ENCODE data around the gene KRT16.
"Not testable (repeated sequence)": the region's sequence is repeated elsewhere in the genome, so short reads cannot be mapped to it uniquely, and the experiment has no call there.

The KRT16 gene

DNA sequence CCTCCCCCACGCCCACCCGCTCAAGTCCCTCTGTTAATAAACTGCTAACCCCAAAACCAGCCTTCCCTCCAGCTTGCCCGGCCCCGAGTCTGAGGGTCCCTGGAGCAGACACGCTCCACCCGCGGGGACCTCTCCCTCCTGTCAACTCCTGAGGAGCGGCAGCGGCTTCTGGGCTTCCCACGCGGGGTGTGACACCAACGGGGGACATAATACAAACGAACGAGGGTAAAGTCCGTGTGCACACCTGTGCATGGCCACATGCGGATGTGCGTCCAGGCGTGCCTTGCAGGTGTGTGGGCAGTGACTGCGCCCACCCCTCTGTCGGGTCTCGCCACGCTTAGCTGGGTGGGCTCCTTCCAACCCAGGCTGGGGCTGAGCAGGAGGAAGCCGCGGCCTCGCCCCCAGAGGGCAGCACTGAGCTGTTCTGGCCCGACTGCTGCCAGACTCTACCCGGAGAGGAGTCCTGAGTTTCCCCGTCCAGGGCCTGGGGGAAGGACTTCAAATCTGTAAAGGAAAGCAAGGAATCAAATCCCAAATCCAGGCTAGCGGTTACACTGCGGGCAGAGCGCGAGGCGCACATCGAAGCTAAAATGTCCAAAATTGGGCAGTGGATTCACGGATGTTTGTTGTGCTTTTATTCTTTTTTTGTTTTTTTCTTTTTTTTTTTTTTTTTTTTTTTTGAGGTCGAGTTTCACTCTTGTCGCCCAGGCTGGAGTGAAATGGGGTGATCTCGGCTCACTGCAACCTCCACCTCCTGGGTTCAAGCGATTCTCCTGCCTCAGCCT, 36.0 kb upstream of the KRT16 start:
- peak; percentile 87 for DNase-seq
- in situ Hi-C loops (cut with HindIII; ENCODE audit: low pct_ligation_motif_present, low pct_unique_long_range_greater_than_20kb, low sequenced_read_pairs): no loop called here

DNA sequence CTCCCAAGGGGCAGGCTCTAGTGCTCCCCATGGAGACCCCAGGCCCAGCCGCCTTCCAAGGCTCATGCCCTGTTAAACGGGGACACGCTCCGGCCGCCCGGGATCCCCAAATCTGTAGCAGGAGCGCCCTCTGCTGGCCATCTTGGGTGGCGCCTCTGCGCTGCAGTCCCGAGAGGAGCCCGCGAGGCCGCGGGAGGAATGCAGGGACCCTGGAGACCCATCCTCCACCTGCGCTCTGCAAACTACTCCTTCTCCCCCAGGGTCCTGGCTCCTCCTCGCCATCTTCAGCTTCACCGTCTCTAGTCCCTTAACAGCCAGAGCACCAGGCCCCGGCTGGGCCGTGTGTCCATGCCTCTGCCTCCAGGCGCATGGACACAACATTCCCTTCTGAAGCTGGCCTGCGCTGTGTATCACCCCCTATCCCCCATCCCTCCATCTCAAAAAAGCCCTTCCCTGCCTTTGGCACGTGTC, 35.4 kb upstream of the KRT16 start:
- peak; percentile 79 for DNase-seq
- in situ Hi-C loops (cut with HindIII; ENCODE audit: low pct_ligation_motif_present, low pct_unique_long_range_greater_than_20kb, low sequenced_read_pairs): no loop called here

DNA sequence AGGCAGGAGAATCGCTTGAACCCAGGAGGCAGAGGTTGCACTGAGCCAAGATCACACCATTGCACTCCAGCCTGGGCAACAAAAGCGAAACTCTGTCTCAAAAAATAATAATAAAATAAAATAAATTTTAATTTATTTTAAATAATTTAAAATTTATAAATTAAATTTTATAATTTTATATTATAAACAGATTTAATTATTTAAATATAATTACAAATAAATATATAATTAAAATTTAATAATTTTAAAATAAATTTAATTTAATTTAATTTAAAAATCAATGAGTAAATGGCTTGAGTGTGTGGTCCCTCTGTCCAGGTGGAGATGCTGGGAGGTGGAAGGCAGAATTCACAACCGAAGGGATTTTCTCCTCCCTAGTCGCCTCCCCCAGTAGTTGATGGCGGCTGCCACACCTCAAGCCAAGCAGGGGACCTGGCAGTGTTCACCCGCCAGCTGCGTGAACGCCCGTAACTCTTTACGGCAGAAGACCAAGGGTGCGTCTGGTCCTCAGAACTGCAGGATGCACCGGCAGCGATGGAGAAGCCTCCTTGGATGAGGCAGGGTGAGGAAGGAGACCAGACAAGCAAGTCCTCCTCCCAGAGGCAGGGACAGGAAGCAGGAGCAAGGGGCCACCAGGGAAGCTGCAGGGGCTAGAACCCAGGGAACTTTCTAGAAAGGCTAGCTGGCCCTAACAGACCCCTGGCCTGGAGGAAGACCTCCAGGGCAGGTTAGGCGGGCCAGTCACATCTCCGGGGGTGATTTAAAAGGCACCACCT, 34.7 kb upstream of the KRT16 start:
- in situ Hi-C loops (cut with HindIII; ENCODE audit: low pct_ligation_motif_present, low pct_unique_long_range_greater_than_20kb, low sequenced_read_pairs): no loop called here

DNA sequence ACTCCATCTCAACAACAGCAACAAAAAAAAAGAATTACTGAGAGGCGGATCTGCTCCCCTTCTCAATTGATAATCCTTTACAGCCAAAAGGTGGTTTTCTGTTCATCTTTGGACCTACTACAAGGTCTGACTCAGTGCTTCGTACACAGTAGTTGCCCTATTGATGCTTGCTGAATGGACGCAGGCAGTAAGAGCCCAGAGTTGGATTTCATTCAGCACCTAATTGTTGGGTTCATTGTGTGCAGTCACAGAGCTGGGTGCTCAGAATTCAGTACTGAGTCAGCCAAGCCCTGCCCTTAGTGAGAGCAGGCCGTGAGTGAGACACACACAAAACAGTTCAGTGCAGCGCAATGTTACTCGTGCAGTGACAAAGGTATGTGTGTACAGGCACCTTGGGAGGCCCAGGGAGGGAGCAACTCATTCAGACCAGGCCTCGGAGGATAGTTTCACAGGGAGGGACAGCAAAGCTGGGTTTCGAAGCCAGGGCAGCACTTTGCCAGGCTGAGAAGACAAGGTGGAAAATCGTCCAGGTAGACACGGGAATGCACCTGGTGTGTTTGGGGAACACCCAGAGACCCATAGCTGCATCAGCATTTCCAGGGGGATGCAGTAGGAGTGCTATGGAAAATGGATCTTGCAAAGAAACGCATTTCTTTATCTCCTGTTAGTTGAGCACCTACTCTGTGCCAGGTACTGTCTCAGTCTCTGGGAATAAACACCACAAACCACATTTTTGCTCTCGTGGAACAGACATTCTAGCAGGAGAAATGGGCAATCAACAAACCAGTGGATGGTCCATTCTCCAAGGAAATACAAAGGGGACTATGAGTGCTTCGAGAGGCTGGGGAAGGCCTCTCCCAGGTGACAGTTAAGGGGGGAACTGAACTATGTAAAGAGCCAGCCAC, 29.9 kb upstream of the KRT16 start:
- in situ Hi-C loops (cut with HindIII; ENCODE audit: low pct_ligation_motif_present, low pct_unique_long_range_greater_than_20kb, low sequenced_read_pairs): no loop called here
- DNase-seq: no peak

More for the DNA sequence above, 34.7 kb upstream of the KRT16 start:
- no peak for DNase-seq

DNA sequence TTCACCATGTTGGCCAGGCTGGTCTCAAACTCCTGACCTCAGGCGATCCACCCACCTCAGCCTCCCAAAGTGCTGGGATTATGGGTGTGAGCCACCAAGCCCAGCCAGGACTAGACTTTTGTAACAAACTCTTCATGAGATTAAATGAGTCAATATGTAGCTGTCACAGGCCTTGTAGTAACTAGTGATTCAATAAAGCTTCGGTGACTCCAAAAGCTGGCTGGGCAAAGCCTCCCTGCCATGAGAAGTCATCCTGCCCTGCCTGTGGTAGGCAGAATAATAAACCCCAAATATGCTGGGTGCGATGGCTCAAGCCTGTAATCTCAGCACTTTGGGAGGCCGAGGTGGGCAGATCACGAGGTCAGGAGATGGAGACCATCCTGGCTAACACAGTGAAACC, 28.0 kb upstream of the KRT16 start:
- DNase-seq; in situ Hi-C loops (cut with HindIII; ENCODE audit: low pct_ligation_motif_present, low pct_unique_long_range_greater_than_20kb, low sequenced_read_pairs): not testable (repeated sequence)

DNA sequence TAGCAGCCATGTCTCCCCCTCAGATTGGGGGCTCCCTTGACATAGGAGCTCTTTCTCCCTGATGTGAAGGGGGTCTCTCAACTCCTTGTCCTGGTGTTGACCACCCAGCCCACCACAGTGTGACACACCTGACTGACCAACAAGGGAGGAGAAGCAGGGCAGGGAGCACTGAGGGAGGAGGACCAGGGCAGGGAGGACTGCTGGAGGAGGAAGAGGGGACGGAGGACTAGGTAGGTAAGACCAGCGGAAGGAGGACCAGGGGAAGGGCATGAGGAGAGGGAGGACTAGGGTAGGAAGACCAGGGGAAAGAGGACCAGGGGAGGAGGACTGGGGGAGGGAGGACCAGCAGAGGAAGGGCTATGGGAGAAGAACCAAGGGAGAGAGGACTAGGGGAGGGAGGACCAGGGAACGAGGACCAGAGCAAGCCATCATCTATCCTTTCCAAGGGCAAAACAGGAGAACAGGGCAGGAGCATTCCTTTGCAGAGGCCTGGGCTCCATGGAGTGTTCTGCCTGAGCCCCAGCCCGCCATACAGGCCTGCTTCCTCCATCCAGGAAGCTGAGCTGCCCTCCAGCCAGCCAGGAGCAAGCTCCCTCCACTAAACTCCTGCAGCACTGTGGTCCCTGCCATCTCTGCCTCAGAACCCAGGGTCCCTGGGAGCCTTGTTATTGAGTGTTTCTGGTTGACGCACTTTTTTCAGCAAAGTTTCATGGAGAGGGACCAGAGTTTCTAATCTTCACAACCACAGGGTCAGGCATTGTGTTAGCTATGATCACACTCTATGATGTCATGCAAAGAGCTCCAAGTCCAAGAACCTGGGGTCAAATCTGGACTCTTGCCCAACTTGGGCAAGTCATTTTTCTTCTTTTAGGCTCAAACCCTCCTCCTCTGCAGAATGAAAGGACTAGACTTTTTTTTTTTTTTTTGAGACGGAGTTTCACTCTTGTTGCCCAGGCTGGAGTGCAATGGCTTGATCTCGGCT, 27.2 kb upstream of the KRT16 start:
- DNase-seq: no peak
- in situ Hi-C loops (cut with HindIII; ENCODE audit: low pct_ligation_motif_present, low pct_unique_long_range_greater_than_20kb, low sequenced_read_pairs): no loop called here

DNA sequence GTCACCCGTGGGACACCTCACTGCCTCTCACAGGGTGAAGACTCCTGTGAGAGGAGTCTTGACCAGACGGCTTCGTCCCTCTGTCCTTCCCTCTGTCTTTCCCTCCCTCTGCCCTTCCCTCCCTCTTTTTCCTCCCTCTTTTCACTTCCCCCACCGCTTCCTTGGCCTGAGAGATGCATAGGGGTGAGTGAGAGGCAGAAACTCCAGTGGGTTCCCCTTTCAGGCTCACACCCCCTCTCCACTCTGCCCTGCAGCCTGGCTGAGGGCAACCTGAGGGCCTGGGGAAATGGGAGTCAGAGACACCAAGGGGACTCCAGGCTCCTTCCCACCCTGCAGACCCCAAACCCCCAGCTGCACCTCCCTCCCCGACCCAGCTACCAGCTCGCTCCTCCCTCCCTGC, 26.4 kb upstream of the KRT16 start:
- in situ Hi-C loops (cut with HindIII; ENCODE audit: low pct_ligation_motif_present, low pct_unique_long_range_greater_than_20kb, low sequenced_read_pairs): no loop called here

DNA sequence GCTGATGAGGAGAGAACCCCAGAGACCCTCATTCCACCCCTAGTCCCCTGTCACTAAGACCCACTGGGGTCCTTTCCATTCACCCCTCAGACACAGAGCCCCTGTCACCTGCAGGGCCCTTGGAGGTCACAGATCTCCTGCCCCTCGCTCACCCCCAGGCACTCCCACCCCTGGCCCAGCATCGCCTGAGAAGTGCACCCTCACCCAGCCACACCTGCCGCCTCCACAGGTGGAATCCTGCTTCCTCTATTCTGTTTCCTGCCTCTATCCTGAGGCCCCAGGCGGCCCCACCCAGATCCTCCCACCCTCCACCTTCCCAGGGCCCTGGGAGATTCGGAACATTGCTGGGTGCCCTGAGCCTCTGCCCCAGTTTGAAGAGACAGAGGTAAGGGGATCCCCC, 25.6 kb upstream of the KRT16 start:
- no peak for DNase-seq
- in situ Hi-C loops (cut with HindIII; ENCODE audit: low pct_ligation_motif_present, low pct_unique_long_range_greater_than_20kb, low sequenced_read_pairs): no loop called here

More for the DNA sequence above, 26.4 kb upstream of the KRT16 start:
- DNase-seq: no peak

DNA sequence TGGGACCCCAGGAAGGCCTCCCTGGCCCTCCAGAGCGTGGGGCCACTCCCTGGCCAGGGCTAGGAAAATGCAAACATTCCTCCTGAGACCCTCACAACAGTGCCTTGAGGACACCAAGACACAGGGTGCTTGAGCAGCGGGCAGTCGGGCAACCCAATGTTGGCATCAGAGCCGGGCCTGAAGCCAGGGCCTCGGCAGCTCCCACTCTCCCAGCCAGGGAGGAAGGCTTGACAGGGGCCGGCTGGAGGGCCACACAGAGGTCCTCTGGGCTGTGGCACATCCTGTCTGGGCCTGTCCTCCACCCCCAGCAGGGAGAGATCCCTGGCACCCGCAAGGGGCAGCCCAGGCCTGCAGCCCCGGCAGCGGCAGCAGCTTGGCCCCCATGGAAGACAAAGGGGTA, 24.1 kb upstream of the KRT16 start:
- in situ Hi-C loops (cut with HindIII; ENCODE audit: low pct_ligation_motif_present, low pct_unique_long_range_greater_than_20kb, low sequenced_read_pairs): no loop called here
- no peak for DNase-seq

DNA sequence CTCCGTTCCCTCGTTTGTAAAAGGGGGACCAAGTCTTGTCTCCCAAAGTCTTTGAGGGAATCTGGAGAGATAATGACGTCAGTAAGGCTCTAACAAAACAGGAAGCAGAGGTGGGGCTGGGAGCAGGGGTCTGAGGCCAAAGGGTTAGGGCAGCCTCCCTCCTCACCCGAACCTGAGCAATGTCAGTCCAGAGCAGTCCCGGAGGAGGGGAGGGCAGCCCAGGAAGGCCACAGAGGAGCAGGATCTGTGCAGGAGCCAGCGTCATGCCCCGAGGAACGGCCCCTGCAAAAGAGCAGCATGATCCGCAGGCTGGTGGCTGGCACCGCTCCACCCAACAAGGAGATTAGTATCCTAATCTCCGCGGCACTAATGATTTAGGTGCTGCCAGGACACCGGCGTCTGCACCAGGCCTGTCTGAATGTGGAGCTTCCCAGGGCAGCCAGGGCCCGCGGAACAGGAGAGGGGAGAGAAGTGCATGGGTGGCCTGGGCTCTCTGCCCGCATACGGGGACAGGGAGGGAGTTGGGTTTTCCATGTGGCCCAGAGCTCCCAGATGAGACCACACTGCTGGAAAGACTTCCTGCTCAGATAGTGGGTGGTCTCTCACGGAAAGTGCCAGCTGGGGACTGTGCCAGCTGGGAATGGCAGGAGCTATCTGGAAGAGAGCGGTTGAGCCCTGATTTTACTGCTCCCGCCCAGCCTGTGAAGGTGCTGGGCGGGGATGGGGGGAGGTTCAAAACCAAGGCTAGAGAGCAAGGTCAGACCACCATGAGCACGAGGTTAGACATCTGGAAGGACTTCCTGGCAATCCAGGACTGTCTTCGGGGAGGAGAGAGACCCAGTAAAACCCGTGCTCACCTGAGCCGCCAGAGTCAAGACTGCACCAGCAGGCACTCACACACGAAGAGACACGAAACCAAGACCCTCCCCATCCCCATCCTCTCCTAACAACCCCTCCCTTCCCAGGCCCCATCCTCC, 22.8 kb upstream of the KRT16 start:
- in situ Hi-C loops (cut with HindIII; ENCODE audit: low pct_ligation_motif_present, low pct_unique_long_range_greater_than_20kb, low sequenced_read_pairs): no loop called here
- DNase-seq: no peak

DNA sequence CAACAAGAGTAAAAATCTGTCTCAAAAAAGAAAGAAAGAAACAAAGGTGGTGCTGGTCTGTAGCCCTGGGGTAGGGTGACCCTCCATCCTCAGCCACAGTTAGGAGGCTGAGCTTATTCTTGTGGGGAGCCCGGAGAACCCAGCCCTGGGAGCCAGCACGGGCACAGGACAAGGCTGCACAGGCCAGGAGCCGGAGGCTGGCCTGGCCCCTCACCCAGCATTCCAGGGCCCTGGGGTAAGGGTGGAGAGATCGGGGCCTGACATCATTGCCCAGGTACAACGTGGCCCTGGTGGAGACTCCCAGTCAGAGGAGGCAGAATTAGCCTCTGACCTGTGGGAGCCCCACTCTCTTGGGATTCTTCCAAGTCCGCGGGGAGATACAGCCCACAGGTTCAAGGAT, 22.1 kb upstream of the KRT16 start:
- in situ Hi-C loops (cut with HindIII; ENCODE audit: low pct_ligation_motif_present, low pct_unique_long_range_greater_than_20kb, low sequenced_read_pairs): no loop called here
- DNase-seq: no peak

DNA sequence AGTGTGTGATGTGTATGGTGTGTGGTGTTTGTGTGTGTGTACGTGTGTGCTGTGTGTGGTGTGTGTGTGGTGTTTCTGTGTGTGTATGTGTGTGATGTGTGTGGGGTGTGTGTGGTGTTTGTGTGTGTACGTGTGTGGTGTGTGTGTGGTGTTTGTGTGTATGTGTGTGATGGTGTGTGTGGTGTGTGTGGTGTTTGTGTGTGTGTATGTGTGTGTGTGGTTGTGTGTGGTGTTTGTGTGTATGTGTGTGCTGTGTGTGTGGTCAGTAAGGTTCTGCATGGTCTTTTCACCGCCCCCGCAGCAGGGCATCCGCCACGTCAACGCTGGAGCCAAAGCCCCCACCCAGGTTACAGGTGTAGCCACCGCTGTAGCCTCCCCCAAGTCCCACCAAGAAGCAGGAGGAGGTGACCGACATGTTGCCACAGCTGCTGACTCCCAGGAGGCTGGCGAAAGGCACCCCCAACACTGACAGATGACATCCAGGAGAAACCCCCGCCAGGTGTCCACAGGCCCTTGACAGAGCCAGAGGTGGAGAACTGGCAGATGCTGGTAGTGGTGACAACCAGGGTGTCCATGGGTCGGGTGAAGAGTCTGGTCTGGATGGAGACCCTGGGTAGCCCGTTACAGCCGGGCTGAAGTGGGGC, 21.1 kb upstream of the KRT16 start:
- no peak for DNase-seq
- in situ Hi-C loops (cut with HindIII; ENCODE audit: low pct_ligation_motif_present, low pct_unique_long_range_greater_than_20kb, low sequenced_read_pairs): no loop called here

DNA sequence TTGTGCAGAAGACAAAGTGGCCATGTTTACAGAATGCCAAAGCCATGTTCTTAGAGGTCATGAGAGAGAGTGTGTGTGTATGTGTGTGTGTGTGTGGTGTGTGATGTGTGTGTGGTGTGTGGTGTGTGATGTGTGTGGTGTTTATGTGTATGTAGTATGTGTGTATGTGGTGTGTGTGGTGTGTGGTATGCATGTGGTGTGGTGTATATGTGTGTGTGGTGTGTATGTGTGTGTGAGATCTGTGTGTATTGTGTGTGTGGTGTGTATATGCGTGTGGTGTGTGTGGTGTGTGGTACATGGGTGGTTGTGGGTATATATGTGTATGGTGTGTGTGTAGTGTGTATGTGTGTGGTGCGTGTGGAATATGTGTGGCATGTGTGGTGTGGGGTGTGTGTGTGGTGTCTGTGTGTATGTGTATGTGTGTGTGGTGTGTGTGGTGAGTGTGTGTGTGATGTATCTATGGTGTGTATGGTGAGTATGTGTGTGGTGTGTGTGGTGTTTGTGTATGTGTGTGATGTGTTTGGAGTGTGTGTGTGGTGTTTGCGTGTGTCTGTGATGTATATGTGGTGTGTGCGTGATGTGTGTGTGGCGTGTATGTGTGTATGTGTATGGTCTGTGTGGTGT, 20.0 kb upstream of the KRT16 start:
- DNase-seq: no peak
- in situ Hi-C loops (cut with HindIII; ENCODE audit: low pct_ligation_motif_present, low pct_unique_long_range_greater_than_20kb, low sequenced_read_pairs): no loop called here

DNA sequence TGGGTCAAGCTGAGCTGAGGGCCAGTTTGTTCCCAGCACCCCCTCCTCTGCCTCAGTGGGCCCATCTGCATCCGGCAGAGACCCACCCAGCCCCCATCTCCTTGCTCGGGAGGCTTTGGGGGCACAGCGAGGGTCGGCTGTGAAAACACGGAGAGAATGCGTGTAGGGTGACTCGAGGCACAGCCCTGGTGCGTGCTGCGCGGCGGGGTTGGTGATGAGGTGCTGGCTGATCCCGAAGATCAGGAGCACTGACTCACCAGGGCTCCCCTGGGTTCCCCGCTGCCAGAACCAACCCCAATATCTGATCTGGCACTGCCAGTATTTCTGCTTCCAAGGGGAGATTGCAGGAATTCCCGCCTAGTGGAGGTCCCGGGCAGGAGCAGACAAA, 19.3 kb upstream of the KRT16 start:
- in situ Hi-C loops (cut with HindIII; ENCODE audit: low pct_ligation_motif_present, low pct_unique_long_range_greater_than_20kb, low sequenced_read_pairs): no loop called here
- no peak for DNase-seq

DNA sequence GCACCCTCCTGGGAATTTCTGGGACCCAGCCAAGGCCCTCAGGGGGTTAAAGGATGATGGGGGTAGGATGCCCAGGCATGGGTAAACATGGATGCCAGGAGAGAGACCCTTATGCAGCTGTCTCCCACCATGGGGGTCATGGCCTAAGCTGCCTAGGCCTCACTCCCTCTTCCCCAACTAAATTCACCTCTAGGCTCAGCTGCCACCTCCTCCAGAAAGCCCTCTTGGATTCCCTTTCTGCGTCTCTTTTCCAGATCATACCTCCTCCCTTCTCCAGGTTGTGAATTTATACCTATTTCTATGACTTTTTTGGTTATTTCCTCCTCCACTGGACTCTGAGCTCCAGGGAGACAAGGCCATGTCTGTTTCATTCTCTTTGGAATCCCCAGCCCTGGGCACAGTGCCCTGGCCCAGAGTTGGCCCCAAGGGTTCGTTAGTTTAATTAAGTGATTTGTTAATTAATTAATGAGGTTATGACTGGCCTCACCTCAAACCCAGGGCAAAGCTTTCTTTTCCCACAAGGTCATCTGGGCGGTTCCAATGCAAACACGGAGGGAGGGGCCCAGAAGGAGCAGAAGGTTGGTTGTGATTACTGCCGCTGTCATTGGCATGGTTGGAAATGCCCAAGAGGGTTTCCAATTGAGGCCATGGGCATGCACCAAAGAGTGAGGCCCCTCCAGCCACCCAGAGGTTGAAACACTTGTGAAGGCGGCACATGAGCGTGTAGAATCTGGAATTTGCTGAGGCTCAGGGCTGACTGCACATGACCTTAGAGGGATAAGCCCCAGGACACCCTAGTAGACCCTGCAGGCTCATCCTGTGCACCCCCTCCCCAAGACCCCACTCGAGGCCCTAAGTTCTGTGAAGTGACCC, 18.7 kb upstream of the KRT16 start:
- in situ Hi-C loops (cut with HindIII; ENCODE audit: low pct_ligation_motif_present, low pct_unique_long_range_greater_than_20kb, low sequenced_read_pairs): no loop called here
- no peak for DNase-seq
